Left lung (tissue), 10 donors: ENCODE measurements around the gene JMJD1C. TPM values are rescaled to one million over a fixed set of nuclear protein-coding genes. Genes with fewer than 3 reads are reported as not detected.

ENCODE experiments used
- ATAC-seq: fragments of 200-7000 bp; cut with Tn5 transposase; one replicate; pipeline ENCODE4 v1.9.1; 2020; ENCODE audit warnings: moderate library complexity
- DNase-seq, 4 donors: peaks; one replicate each; pipeline ENCODE4 v3.0.0-alpha.2; 2013 to 2020
- H3K27ac ChIP-seq, 2 donors: fragments of 200-600 bp; sonication (generic) in 1 of 2; one replicate each; pipeline versions ENCODE4 v1.5.0 to v1.8.0; 2020 to 2021
- H3K27me3 ChIP-seq, 2 donors: fragments of 200-600 bp; sonication (generic) in 1 of 2; one replicate each; pipeline versions ENCODE4 v1.5.0 to v1.8.0; 2020 to 2021
- H3K36me3 ChIP-seq, 2 donors: fragments of 200-600 bp; sonication (generic) in 1 of 2; one replicate each; pipeline versions ENCODE4 v1.5.0 to v1.8.0; 2020 to 2021
- H3K4me1 ChIP-seq, 2 donors: fragments of 200-600 bp; one replicate each; pipeline ENCODE4 v1.8.0; 2021
- H3K4me3 ChIP-seq, 2 donors: fragments of 200-600 bp; sonication (generic) in 1 of 2; one replicate each; pipeline versions ENCODE4 v1.5.0 to v1.8.0; 2020 to 2021; ENCODE audit warnings: mild to moderate bottlenecking in 1 of 2
- H3K9me3 ChIP-seq, 2 donors: fragments of 200-600 bp; sonication (generic) in 1 of 2; one replicate each; pipeline versions ENCODE4 v1.5.0 to v1.8.0; 2020 to 2021
- CTCF ChIP-seq, 2 donors: fragments of 200-600 bp; sonication (generic) in 1 of 2; IDR thresholded peaks; one replicate each; pipeline versions ENCODE4 v1.5.0 to v1.8.0; 2021; ENCODE audit warnings: antibody characterized with exemption in 2 of 2
- intact Hi-C, 2 donors: fragments of 100-400 bp; cut with DNase I; formaldehyde crosslinking; loops; one replicate each; pipeline versions ENCODE4 v1.11.2 to v1.14.2; 2022
- polyA plus RNA-seq, 6 donors: library from polyadenylated mRNA; unstranded; fragments of 120-200 nt; gene quantifications; one replicate each; pipeline ENCODE4 v1.2.1, GENCODE V29; 2013; ENCODE audit not compliant: insufficient read length in 6 of 6
- total RNA-seq, 2 donors: library from RNA; stranded (reverse); fragmentation: NEBNext Ultra II Directional; extraction: Animal tissue kit (Norgen Biotek cat#: 25700); gene quantifications; one replicate each; pipeline ENCODE4 v1.2.1, GENCODE V29; 2021
- donor health status: DM: no; HTN: yes; CAD: no.
- donor health status: DM: no; HTN: no; CAD: no.

Gene JMJD1C
- total and polyA plus RNA-seq, 8 donors = 68.0 to 130 (median 98.6) TPM

- peaks cover 0 to 10% of the 10 kb centered on the region in 2 donors for H3K4me1 ChIP-seq
- ATAC-seq (no peak), DNase-seq (no peak)
- no peak for TF ChIP-seq CTCF (IDR thresholded peaks at IDR 0.05)
- H3K9me3 ChIP-seq = no peaks in the 10 kb centered on the region
- intact Hi-C loops = no loop called here
- no peaks in the 10 kb centered on the region for H3K27me3 ChIP-seq
- H3K4me3 ChIP-seq = no peak overlapping the region
- no peak overlapping the region for H3K27ac ChIP-seq
- H3K36me3 ChIP-seq = peaks cover 0 to 25% of the 10 kb centered on the region in 2 donors
Measured at GRCh38 chr10:63161592-63161991, 304.2 kb downstream of the JMJD1C start.

- peaks cover 0 to 25% of the 10 kb centered on the region in 2 donors for H3K36me3 ChIP-seq
- no peak overlapping the region for H3K27ac ChIP-seq
- H3K4me1 ChIP-seq = peaks cover 5 to 20% of the 10 kb centered on the region in 2 donors
- intact Hi-C loops = no loop called here
- H3K27me3 ChIP-seq = no peaks in the 10 kb centered on the region
- H3K4me3 ChIP-seq = no peak overlapping the region
- peak; percentile 94 for ATAC-seq
- peak; percentile 75 to 84 for TF ChIP-seq CTCF (IDR thresholded peaks at IDR 0.05)
- DNase-seq = peak in 2 of 4 donors; percentile 63 to 86
- no peaks in the 10 kb centered on the region for H3K9me3 ChIP-seq
Measured at GRCh38 chr10:63157845-63158624, 307.7 kb downstream of the JMJD1C start.

- ATAC-seq (no peak), DNase-seq (no peak)
- Histone ChIP-seq H3K36me3 (peaks cover 0 to 40% of the 10 kb centered on the region in 2 donors), H3K27ac (no peak overlapping the region), H3K4me3 (no peak overlapping the region), H3K9me3 (no peaks in the 10 kb centered on the region), H3K4me1 (peaks cover 5 to 20% of the 10 kb centered on the region in 2 donors), H3K27me3 (no peaks in the 10 kb centered on the region)
- TF ChIP-seq CTCF (IDR thresholded peaks at IDR 0.05) = no peak
- intact Hi-C loops = no loop called here
Measured at GRCh38 chr10:63156236-63156635, 309.5 kb downstream of the JMJD1C start.

GRCh38 chr10:63155388-63156020, 310.3 kb downstream of the JMJD1C start:
- Histone ChIP-seq H3K36me3 (peaks cover 0 to 48% of the 10 kb centered on the region in 2 donors), H3K27ac (peak overlapping the region in 1 of 2 donors; percentile 45), H3K4me1 (peaks cover 5 to 20% of the 10 kb centered on the region in 2 donors), H3K27me3 (no peaks in the 10 kb centered on the region), H3K9me3 (no peaks in the 10 kb centered on the region), H3K4me3 (no peak overlapping the region)
- intact Hi-C loops = no loop called here
- ATAC-seq = no peak
- DNase-seq = no peak
- TF ChIP-seq CTCF (IDR thresholded peaks at IDR 0.05) = no peak
